ENCODE data around the gene NELFA.

GRCh38 chr4:1964971-1965370 lies 43.8 kb downstream of the NELFA start:
- TF ChIP-seq CTCF (IDR thresholded peaks at IDR 0.05), result no peak
- TF ChIP-seq ZFX (IDR thresholded peaks at IDR 0.05; ENCODE audit: borderline replicate concordance), result no peak

Data from 22Rv1 (cell line).